AML-193 (cell line): Measurements from ENCODE around the gene MZT2B.
"Not testable (repeated sequence)": the region's sequence is repeated elsewhere in the genome, so short reads cannot be mapped to it uniquely, and the experiment has no call there.

Experiments used
- DNase-seq, 2 experiments: peaks; one replicate each; lab custom pipeline; 2025; lab: John Stamatoyannopoulos, UW

The MZT2B gene, protein sequence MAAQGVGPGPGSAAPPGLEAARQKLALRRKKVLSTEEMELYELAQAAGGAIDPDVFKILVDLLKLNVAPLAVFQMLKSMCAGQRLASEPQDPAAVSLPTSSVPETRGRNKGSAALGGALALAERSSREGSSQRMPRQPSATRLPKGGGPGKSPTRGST

DNA sequence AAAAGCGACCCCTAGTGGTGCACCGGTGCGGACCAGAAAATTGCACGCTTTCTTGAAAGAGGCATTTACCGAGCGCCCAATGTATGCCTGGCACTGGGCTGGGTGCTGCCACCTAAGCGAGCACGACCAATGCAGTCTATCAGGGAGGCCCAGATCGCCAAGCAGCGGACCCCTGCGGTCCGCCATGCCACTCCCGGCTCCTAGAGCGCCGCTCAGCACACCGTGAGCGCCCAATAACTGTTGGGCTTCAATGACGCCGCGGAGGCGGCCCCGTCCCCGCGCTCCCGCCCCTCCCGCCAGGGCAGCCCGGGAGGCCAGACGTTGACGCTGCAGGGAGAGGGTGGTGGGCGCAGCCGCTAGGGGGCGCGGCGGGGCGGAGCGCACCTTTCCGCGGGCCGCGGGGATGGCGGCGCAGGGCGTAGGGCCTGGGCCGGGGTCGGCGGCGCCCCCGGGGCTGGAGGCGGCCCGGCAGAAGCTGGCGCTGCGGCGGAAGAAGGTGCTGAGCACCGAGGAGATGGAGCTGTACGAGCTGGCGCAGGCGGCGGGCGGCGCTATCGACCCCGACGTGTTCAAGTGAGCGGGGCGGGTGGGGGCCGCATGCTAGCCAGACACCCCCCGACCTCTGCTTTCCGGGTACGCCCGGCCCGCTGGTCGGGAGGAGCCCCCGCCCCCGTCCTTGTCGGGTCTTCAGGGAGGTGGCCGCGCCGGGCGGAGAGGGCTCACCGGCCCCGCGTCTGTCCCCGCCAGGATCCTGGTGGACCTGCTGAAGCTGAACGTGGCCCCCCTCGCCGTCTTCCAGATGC is at the start of gene MZT2B:
Gene MZT2B, plus strand, starts transcription at position 383 of the 803 bp plus-strand sequence. Its CDS starts 21 bp downstream, at position 404.
- peak; percentile 67 to 77 for DNase-seq

DNA sequence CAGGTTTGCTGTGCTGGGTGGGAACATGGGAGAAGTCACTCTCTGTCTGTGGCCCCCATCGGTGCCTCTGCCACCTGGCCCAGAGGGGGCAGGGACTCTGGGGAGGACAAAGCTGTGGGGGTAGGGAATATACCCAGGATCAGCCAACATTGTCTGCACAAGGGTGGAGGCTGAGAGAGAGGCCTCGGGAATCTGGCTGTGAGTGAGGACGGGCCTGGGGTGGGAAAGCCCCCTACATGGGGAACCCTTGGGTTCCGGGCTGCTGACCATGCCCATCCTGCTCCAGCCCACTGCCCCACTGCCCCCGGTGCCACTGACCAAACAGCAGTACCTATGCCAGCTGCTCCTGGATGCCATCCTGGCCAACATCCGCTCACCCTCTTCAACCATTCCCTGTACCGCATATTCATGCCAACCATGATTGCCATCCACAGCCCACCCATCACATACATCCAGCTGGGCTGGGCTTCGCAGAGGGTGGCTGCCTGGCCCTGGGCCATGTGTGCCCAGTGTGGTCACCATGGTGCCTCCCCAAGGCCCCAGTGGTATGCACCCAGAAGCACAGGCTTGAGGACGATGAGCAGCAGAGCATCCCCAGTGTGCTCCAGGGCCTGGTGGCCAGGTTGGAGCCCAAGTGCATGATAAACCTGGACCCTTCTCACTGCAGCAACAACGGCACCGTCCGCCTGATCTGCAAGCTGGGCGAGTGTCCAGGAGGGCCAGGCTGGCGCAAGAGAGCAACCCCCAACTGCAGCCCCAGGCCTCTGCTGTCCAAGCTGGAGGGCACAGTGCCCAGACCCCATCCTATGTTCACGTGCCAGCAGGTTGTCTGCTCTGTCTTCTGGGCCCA is 46.1 kb upstream of the MZT2B start:
- no peak for DNase-seq

DNA sequence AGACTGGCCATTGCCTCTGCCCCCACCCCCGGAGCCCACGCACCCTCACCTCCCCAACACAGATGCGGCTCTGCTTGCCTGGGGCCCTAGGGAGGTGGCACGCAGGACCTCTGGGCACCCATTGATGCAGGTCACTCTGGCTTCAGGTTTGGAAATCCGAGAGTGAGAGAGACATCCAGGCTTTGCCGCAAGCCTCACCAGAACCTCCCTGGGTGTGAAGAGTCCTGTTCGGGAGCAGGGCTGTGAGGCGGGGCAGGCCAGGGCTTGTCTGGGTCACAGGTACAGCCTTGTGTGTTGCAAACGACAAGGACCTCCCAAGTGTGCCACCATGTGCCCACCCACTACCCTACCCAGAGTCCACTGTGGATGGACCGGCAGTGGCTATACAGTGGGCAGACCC is 45.5 kb upstream of the MZT2B start:
- DNase-seq: not testable (repeated sequence)

DNA sequence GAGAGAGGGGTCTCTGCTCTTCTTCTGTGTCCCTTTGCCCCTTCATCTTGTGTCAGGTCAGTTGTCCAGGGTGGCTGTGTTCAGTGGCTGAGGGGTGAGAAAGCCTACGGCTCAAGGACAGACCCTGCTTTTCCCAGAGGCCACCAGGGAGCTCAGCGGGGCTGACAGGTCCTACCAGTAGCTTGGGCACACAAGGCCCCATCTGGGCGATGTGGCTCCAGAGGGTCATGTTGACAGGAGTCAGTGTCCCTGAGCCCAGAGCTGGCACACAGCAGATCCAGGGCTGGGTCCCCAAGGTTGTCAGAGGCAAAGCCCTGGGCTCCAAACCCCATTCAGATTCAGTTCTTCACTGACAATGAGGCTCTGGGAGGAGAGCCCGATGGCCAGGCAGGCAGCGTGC is 44.9 kb upstream of the MZT2B start:
- not testable (repeated sequence) for DNase-seq

DNA sequence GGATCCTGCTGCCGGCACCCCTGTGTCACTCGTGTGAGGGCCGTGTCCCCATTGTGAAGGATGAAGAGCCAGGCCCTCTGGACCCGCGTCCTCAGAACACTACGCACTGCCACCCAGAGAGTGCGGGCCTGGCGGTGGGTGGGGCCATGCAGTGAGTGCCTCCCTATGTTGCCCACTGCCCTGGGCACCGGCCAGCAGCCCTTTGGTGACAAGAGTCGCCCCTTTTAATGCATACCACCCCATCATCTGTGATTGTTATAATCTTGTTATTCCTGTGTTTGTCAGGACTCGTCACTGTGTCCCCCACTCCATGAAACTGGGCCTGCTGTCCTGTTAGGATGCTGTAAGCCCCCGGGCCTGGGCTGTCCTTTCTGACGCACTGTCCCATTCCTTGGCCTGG is 43.7 kb upstream of the MZT2B start:
- not testable (repeated sequence) for DNase-seq

DNA sequence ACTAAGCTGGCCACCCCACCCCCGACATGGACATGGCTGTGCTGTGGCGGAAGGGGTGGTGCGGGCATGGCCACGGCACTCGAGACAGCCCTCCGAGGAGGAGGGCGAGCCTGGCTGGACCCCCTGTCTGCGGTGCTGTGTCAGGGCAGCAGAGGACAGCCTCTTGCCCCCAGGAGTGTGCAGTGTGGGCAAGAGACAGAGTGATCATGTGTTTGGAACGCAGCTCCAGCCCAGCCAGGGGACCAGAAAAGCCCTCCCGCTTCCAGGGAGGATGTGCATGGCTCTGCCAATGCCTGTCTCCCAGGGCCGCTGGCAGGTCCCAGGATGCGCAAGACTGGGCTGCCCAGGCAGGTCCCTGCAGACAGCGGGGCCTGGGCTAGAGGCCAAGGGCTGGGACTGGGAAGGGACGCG is 43.2 kb upstream of the MZT2B start:
- DNase-seq: not testable (repeated sequence)

DNA sequence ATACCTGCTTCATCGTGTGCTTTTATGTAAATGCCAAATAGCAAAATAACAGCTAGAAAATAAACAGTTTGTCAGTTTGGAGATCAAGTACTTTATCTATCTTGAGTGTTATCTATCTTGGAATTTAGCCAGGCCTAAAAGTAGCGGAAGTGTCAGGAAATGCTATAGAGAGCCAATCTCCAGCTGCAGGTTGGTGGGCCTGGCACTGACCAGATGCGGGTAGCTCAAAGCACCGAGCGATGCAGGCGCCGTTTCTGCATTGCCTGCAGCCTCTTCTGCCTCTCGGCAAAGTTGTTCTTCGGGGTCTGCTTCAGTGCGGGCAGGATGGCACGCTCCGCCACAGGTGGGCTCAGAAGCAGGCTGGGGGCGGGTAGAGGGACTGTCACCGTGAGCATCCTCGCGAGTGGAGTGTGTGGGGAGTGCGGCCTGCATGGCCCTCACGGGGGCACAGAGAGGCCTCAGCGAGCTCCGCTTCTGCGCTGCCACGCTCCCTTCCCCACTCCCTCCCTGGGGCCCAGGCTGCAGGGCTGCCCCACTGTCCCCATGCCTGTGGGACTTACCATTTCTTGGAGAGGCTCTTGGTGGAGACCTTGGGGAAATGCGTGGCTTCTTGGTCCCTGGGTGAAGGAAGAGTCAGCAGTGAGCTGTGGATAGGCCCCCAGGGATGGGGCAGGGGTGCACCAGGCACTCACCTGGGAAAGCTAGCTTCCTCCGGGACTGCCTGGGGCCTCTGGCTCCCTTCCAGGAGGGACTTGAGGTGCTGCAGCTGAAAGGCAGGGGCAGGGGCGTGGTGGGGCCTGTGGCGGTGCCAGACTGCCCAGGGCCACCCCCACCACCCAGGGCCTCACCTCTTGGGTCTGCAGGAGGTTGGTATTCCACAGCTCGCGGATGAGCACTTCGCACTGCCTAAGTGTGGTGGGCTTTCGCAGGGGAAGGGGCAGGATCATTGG is 42.5 kb upstream of the MZT2B start:
- DNase-seq: not testable (repeated sequence)

DNA sequence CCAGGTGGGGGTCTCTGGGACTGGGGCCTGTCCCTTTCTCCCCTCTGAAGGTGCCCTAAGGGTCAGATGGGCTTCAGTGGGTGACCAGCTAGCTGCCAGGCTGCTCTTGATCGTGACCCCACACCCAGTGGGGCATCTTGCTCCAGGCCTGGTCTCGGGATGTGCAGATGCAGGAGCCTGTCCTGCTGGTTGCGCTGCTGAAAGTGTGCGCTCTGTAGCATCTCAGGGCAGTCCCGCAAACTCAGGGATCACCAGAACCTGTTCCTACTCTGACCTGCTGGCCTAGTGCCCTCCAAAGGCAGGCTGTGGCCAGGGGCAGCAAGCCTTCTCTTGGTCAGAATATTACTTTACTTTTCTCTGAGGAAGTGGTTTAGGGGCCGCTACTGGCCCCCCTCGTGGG is 41.5 kb upstream of the MZT2B start:
- DNase-seq: not testable (repeated sequence)

DNA sequence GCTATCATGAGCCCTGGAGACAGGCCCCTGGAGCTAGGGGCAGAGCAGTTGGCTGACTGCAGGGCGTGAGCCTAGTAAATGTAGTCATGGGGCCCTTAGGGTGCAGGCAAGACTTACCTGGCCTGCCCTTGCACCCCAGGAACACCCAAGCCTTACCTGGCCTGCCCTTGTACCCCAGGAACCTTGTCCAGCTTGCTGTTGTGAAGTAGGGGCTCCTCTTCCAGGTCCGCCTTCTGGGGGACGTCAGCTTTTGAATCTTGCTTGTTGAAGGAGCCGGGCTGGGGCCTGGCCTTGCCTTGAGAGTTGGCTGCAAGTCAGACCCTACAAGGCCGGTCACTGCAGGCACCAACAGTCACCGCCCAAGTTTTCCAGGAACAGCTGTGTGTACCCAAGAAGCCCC is 41.1 kb upstream of the MZT2B start:
- not testable (repeated sequence) for DNase-seq

DNA sequence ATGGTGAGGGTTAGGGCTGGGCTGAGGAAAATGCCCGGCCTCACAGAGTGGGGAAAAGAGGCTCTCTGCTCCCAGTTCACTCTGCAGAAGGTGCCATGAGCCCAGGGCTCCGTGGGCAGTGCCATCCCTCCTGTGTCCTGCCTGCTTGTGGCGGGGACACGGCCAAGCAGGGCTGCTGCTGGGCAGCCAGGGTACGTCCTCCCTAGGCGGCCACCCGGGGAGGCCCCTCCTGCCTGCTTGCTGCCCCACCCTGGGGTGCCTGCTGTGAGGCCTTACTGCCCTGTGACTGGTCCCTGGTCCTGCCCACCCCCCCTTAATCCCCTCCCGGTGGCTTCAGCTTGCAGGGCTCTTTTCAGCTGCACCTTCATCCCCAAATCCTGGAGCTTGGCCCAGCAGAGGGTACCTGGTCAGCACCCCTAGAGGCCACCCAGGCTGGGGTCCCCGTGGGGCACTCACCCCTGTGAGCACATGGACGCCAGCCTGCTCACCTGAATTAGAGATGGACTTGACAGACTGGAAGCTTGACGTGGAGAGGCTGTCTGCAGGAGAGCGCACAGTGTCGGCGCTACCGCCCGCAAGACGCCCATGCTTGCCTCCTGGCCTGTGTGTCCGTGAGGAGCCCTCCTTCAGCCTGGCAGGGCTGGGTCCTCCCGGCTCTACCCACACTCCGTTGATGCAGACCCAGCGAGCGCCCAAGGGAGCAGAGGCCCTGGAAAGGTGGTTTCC is 40.3 kb upstream of the MZT2B start:
- DNase-seq: not testable (repeated sequence)

DNA sequence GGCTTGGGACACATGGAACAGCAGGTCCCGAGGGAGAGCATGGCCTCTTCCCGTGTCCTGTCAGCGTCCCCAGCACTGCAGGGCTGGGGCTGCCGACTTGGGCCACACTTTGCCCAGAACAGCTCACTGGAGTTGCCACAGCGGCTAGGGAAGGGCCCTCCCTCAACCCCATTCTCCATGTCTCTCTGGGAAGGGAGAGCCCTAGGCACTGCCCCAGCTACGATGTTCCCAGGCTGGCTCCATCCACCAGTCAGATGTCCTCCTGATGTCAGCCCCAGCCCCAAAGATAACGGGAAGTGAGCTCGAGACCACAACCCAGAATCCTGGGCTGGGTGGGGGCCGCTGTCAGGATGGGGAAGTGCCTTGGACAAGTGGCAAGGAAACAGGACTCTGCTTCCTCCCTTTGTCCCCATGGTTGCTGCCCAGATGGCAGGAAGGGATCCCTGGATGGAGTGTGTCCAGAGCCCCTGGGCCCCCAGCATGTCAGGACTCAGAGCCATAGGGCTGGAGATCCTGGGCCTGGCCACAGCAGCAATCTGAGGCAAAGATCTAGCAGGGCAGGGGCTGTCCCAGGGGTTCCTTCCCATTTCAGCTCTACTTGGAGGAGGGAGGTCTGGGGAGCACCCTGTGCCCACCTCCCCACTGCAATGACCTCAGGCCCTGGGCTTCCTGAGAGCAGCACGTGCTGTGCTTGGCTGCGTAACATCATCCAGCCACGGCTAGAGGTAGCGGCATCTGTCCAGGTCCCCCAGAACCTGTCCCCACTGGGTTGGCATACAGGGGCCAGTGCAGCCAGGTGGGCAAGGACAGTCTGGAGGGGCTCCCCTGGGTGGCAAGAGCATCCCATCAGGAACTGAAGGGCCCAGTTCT is 39.4 kb upstream of the MZT2B start:
- not testable (repeated sequence) for DNase-seq

DNA sequence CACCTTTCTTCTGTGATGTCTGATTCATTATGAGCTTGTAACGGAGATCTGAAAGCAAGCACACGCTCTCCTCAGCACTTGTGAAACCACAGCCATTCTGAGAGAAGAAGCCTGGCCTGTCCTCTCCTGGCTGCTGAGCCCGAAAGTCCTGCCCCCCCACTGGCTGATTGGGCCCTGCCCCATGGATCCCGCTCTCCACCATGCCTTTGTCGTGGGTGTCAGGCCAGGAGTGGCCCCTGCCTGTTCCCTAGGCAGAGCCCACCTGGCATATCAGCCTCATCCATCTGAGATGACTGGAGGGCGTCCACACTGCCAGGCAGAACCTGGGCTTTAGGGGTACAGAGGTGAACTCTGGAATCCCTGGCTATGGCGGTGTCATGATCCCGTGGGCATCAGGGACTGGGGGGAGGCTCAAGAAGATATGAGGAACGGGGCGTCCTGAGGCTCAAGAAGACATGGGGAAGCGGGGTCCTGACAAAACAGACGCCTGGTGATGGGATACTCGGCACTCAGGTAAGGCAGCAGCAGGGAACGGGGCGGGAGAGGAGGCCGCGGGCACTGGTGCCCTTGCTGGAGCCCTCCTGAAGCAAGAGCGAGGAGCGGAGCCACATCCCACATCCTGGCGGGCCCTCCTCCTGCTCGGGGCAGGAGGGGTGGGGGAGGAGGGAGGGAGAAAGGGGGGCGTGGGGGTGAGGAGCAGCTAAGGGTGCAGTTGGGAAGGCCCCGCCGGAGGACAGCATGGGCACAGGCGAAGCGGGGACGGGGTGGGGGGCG is 38.6 kb upstream of the MZT2B start:
- not testable (repeated sequence) for DNase-seq

DNA sequence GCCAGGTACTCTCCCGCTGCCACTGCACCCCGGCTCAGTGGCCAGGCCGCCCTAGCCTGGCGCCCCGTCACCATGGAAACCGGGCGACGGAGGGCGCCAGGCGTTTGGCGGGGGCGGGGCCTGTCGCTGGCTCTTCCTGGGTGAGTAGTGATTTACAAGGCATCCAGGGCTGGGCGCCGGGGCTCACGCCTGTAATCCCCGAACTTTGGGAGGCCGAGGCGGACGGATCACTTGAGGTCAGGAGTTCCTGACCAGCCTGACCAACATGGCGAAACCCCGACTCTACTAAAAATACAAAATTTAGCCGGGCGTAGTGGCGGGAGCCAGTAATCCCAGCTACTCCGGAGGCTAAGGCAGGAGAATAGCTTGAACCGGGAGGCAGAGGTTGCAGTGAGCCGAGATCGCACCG is 37.1 kb upstream of the MZT2B start, which contains the start of gene CCDC74B:
Gene CCDC74B, minus strand, starts transcription at position 107 of the 409 bp plus-strand sequence. CDS start 116 bp downstream, outside the sequence.
- not testable (repeated sequence) for DNase-seq

DNA sequence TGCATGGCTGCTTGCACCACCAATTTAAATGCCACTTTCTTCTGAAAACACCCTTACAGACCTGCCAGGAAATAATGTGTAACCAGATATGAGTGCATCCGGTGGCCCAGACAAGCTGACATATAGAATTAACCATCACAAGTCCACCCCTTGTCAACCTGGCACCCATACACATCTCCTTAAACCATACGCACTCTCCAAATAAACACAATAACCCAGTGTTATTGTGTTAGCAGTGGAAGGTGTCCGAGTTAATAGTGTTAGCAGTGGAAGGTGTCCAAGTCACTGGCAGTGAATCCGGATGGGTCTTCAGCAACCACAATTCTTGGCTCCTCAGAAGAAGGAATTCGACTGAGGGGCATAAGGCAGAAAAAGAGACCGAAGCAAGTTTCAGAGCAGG is 33.5 kb upstream of the MZT2B start:
- not testable (repeated sequence) for DNase-seq

DNA sequence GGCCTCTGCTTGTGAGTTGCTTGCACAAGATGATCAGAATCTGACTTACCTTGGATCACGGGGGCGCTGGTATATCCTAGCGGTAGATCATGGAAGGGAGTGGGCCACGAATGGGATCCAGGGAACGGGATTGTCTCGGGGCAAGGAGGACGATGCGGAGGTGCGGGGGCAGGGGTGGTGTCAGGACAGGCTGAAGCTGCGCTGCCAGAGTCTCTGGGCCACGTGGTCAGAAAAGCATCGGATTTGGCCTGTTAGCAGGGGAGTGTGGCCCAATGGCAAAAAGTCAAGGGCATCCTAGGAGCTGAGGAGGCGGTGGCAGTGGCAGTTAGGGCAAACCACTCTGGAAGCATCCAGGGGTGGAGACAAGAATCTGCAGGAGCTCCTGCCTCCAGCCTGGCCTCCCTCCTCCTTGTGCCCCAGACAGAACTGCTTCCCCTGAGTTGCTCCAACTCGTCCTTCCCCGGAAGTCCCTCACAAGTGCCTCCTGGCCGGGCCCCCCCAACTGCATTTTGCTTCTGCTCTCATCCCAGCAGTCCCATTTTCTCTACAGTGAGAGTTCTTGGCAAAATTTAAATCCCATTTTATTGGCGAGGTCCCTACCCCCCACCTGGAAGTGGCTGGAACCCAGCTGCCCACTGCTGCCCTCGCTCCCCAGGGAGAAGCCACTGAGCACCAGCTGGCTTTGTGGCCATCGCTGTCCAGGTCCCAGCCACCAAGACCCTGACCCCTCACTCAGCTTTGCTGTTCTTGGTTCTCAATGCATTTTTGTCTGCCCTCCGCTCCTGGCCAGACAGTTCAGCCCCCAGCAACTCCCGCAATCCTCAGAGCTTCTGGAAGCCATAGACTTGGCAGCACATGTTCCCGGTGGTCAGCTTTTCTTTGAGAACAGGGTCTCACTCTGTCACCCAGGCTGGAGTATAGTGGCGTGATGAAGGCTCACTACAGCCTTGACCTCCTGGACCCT is 31.6 kb upstream of the MZT2B start:
- DNase-seq: no peak

DNA sequence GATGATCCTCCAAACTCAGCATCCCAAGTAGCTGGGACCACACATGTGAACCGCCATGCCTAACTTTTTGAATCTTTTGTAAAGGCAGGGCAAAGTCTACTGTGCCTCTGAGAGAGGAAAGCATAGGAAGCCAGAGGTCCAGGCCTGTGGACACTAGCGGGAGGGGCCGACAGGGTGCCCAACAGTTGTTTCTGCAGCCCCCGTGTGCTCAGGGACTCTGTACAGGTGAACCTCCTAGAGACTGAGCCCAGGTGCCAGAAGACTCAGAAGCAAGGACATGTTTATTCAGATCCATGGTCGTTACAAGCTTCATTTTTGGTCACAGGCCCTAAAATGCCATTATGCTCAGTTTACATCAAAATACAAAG is 30.9 kb upstream of the MZT2B start:
- not testable (repeated sequence) for DNase-seq

DNA sequence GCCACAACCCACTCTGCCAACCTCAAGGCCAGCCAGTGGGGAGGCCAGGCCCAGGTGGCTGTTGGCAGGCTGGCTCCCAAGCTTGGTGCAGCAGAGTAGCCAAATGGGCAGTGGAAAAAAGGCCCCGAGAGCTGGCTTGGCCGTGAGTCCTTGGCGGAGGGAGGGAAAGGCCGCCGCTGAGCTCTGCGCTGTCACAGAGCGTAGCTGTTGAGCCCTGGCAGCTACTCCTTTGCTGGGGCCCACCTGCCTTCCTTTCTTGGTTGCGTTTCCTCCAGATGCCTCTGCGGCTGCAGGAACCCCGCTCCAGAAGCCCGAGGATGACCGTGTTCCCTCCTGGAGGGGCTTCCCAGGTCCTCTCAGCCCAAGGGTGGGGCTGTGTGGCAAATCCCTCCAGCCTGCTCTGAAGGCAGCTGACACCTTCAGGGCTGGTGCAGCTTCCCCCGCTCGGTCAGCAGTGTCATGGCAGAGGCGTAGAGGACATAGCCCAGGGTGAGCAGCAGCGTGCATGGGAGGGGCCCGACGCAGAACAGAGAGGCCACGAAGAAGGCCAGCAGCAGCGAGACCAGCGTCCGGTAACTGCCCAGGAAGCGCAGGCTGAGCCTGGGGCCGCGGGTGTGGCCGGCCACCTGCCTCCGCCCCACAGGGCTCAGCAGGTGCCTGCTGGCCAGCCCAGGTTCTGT is 29.8 kb upstream of the MZT2B start:
- DNase-seq: not testable (repeated sequence)
